ENCODE measurements around the gene BSND. TPM values are rescaled to one million over a fixed set of nuclear protein-coding genes. Genes with fewer than 3 reads are reported as not detected.
A peak's percentile ranks its signal among the peaks of the same experiment; 100 is the strongest.

BSND gene
- total RNA-seq, 1 donor from 2014 or later: not detected

- no peak for TF ChIP-seq CTCF (IDR thresholded peaks at IDR 0.05)
- no peak overlapping the region for H3K4me3 Mint-ChIP-seq (ENCODE audit: unreplicated experiment)
- H3K27ac Mint-ChIP-seq (ENCODE audit: unreplicated experiment): no peak overlapping the region
- H3K27me3 Mint-ChIP-seq (ENCODE audit: unreplicated experiment): no peaks in the 10 kb centered on the region
- no peak for DNase-seq (ENCODE audit: extremely low spot score, unreplicated experiment)
- peaks cover 13% of the 10 kb centered on the region for H3K4me1 Mint-ChIP-seq (ENCODE audit: unreplicated experiment)
- no peaks in the 10 kb centered on the region for H3K36me3 Mint-ChIP-seq (ENCODE audit: unreplicated experiment)
- no peaks in the 10 kb centered on the region for H3K9me3 Mint-ChIP-seq (ENCODE audit: unreplicated experiment)
Measured at GRCh38 chr1:54969879-54970278, 28.9 kb upstream of the BSND start.

GRCh38 chr1:54970901-54971300 lies 27.8 kb upstream of the BSND start:
- H3K4me1 Mint-ChIP-seq (ENCODE audit: unreplicated experiment): peaks cover 13% of the 10 kb centered on the region
- H3K36me3 Mint-ChIP-seq (ENCODE audit: unreplicated experiment): no peaks in the 10 kb centered on the region
- H3K4me3 Mint-ChIP-seq (ENCODE audit: unreplicated experiment): no peak overlapping the region
- no peaks in the 10 kb centered on the region for H3K27me3 Mint-ChIP-seq (ENCODE audit: unreplicated experiment)
- H3K27ac Mint-ChIP-seq (ENCODE audit: unreplicated experiment): no peak overlapping the region
- no peak for DNase-seq (ENCODE audit: extremely low spot score, unreplicated experiment)
- TF ChIP-seq CTCF (IDR thresholded peaks at IDR 0.05): no peak
- no peaks in the 10 kb centered on the region for H3K9me3 Mint-ChIP-seq (ENCODE audit: unreplicated experiment)

GRCh38 chr1:54971317-54971791 lies 27.4 kb upstream of the BSND start:
- no peaks in the 10 kb centered on the region for H3K36me3 Mint-ChIP-seq (ENCODE audit: unreplicated experiment)
- TF ChIP-seq CTCF (IDR thresholded peaks at IDR 0.05): no peak
- H3K27ac Mint-ChIP-seq (ENCODE audit: unreplicated experiment): no peak overlapping the region
- no peaks in the 10 kb centered on the region for H3K27me3 Mint-ChIP-seq (ENCODE audit: unreplicated experiment)
- H3K9me3 Mint-ChIP-seq (ENCODE audit: unreplicated experiment): no peaks in the 10 kb centered on the region
- DNase-seq (ENCODE audit: extremely low spot score, unreplicated experiment): no peak
- H3K4me1 Mint-ChIP-seq (ENCODE audit: unreplicated experiment): peaks cover 13% of the 10 kb centered on the region
- H3K4me3 Mint-ChIP-seq (ENCODE audit: unreplicated experiment): no peak overlapping the region

GRCh38 chr1:54972436-54972835 lies 26.3 kb upstream of the BSND start:
- Mint-ChIP-seq H3K4me1 (ENCODE audit: unreplicated experiment) (peaks cover 13% of the 10 kb centered on the region), H3K36me3 (ENCODE audit: unreplicated experiment) (no peaks in the 10 kb centered on the region), H3K4me3 (ENCODE audit: unreplicated experiment) (no peak overlapping the region), H3K27ac (ENCODE audit: unreplicated experiment) (no peak overlapping the region), H3K9me3 (ENCODE audit: unreplicated experiment) (no peaks in the 10 kb centered on the region), H3K27me3 (ENCODE audit: unreplicated experiment) (no peaks in the 10 kb centered on the region)
- TF ChIP-seq CTCF (IDR thresholded peaks at IDR 0.05): no peak
- no peak for DNase-seq (ENCODE audit: extremely low spot score, unreplicated experiment)

GRCh38 chr1:54973205-54973921 lies 25.4 kb upstream of the BSND start:
- Mint-ChIP-seq H3K27me3 (ENCODE audit: unreplicated experiment) (no peaks in the 10 kb centered on the region), H3K27ac (ENCODE audit: unreplicated experiment) (no peak overlapping the region), H3K4me3 (ENCODE audit: unreplicated experiment) (no peak overlapping the region), H3K4me1 (ENCODE audit: unreplicated experiment) (peaks cover 16% of the 10 kb centered on the region), H3K36me3 (ENCODE audit: unreplicated experiment) (no peaks in the 10 kb centered on the region), H3K9me3 (ENCODE audit: unreplicated experiment) (no peaks in the 10 kb centered on the region)
- peak; percentile 58 for TF ChIP-seq CTCF (IDR thresholded peaks at IDR 0.05)
- DNase-seq (ENCODE audit: extremely low spot score, unreplicated experiment): no peak

Data from osteocyte (in vitro differentiated cells).